Panc1 (cell line): ENCODE results near the gene THSD7B.

Experiments used
- SIN3A ChIP-seq: IDR thresholded peaks from 2 replicates; pipeline ENCODE4 v1.6.1; 2012; ENCODE audit warnings: low read depth, mild to moderate bottlenecking, low read length, moderate library complexity, borderline replicate concordance; ENCODE audit not compliant: insufficient read depth
- TF ChIP-seq, protein P1 (sequence below): fragments of 450-650 bp; IDR thresholded peaks from 2 replicates; pipeline ENCODE4 v1.5.1; 2017; ENCODE audit warnings: mild to moderate bottlenecking
- TF ChIP-seq, protein P2 (sequence below), 2 experiments: IDR thresholded peaks; 2 replicates each; pipeline ENCODE4 v1.6.1; 2011 to 2012; ENCODE audit warnings: low read depth in 2 of 2, control low read depth in 1 of 2, low read length in 1 of 2, mild to moderate bottlenecking in 1 of 2, moderate library complexity in 1 of 2; ENCODE audit not compliant: insufficient read depth in 1 of 2

DNA sequence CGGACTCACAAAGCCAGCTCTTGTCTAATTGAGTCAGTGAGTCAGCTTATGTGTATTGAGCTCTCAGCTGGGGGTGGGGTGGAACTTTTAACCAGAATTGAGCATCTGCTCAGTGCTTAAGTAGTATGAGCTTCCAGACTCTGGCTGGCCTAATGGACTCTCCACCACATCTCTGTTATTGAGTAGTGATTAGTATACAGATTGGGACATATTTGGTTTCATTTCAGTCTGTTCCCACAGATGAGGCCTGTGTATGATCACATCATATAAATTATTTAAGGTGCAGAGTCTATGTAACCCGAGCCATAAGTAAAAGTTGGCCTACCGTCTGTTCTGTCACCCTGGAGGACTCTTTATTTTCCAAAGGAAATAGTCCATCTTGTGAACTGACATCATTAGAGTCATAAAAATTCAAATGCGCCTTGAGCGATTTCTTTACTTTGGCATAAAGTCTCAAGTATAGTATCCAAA lies 152.1 kb downstream of the THSD7B start:
- TF ChIP-seq, protein P1, sequence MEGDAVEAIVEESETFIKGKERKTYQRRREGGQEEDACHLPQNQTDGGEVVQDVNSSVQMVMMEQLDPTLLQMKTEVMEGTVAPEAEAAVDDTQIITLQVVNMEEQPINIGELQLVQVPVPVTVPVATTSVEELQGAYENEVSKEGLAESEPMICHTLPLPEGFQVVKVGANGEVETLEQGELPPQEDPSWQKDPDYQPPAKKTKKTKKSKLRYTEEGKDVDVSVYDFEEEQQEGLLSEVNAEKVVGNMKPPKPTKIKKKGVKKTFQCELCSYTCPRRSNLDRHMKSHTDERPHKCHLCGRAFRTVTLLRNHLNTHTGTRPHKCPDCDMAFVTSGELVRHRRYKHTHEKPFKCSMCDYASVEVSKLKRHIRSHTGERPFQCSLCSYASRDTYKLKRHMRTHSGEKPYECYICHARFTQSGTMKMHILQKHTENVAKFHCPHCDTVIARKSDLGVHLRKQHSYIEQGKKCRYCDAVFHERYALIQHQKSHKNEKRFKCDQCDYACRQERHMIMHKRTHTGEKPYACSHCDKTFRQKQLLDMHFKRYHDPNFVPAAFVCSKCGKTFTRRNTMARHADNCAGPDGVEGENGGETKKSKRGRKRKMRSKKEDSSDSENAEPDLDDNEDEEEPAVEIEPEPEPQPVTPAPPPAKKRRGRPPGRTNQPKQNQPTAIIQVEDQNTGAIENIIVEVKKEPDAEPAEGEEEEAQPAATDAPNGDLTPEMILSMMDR, result no peak
- TF ChIP-seq SIN3A, result no peak
- TF ChIP-seq, protein P2, sequence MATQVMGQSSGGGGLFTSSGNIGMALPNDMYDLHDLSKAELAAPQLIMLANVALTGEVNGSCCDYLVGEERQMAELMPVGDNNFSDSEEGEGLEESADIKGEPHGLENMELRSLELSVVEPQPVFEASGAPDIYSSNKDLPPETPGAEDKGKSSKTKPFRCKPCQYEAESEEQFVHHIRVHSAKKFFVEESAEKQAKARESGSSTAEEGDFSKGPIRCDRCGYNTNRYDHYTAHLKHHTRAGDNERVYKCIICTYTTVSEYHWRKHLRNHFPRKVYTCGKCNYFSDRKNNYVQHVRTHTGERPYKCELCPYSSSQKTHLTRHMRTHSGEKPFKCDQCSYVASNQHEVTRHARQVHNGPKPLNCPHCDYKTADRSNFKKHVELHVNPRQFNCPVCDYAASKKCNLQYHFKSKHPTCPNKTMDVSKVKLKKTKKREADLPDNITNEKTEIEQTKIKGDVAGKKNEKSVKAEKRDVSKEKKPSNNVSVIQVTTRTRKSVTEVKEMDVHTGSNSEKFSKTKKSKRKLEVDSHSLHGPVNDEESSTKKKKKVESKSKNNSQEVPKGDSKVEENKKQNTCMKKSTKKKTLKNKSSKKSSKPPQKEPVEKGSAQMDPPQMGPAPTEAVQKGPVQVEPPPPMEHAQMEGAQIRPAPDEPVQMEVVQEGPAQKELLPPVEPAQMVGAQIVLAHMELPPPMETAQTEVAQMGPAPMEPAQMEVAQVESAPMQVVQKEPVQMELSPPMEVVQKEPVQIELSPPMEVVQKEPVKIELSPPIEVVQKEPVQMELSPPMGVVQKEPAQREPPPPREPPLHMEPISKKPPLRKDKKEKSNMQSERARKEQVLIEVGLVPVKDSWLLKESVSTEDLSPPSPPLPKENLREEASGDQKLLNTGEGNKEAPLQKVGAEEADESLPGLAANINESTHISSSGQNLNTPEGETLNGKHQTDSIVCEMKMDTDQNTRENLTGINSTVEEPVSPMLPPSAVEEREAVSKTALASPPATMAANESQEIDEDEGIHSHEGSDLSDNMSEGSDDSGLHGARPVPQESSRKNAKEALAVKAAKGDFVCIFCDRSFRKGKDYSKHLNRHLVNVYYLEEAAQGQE (IDR thresholded peaks at IDR 0.05; ENCODE audit: insufficient read depth in 1 of 2, low read depth in 2 of 2, low read length in 1 of 2), result no peak
